Bronchial epithelial cell (primary cell): ENCODE results near the gene PPP3CA. TPM values are rescaled to one million over a fixed set of nuclear protein-coding genes. Genes with fewer than 3 reads are reported as not detected.
A peak's percentile ranks its signal among the peaks of the same experiment; 100 is the strongest.

Source experiments
- DNase-seq: peaks from one replicate; pipeline ENCODE4 v3.0.0-alpha.2; 2010; ENCODE audit warnings: low read depth
- FAIRE-seq: peaks from 2 replicates; lab custom pipeline; 2011; peaks lifted over from hg19 to GRCh38; lab: Jason Lieb, UNC
- H3K27me3 ChIP-seq: 2 replicates; pipeline ENCODE4 v1.5.1; 2011; ENCODE audit warnings: low read length; ENCODE audit not compliant: control insufficient read depth, insufficient read depth
- H3K36me3 ChIP-seq: 2 replicates; pipeline ENCODE4 v1.5.1; 2011; ENCODE audit warnings: low read length; ENCODE audit not compliant: control insufficient read depth, insufficient read depth
- H3K4me3 ChIP-seq: 2 replicates; pipeline ENCODE4 v1.5.1; 2011; ENCODE audit warnings: mild to moderate bottlenecking, low read depth, low read length, control low read depth
- total RNA-seq: library from RNA; depleted of rRNA; stranded (reverse); fragments of >200 nt; gene quantifications from 2 replicates; pipeline ENCODE4 v1.2.1, GENCODE V29; 2014
- TF ChIP-seq, protein P1 (sequence below): IDR thresholded peaks from 2 replicates; pipeline ENCODE4 v1.5.1; 2011; ENCODE audit warnings: mild to moderate bottlenecking, moderate library complexity, low read length, control low read depth, inconsistent platforms; ENCODE audit not compliant: insufficient read depth, severe bottlenecking

PPP3CA gene
- total RNA-seq, 1 donor from 2014 or later = 48.2 TPM

DNA sequence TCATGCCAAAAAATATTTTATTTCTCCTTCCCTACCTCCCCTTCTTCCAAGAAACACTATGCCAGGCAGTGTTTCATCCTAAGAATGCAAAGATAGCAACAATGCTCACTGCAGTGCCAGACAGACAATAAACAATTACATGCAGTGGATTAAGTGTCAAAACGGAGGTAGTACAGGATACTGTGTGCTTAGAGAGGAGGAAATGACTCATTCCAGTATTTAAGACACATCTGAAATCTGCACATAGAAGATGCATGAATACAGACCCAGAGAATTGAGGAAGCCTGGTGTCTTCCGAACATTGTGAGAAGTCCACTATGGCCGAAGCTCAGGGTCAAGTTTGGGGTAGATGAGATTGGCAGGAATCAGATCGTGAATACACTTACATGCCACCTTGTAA lies 326.4 kb downstream of the PPP3CA start:
- no peaks in the 10 kb centered on the region for H3K36me3 ChIP-seq
- no peak overlapping the region for H3K4me3 ChIP-seq
- TF ChIP-seq, protein P1, sequence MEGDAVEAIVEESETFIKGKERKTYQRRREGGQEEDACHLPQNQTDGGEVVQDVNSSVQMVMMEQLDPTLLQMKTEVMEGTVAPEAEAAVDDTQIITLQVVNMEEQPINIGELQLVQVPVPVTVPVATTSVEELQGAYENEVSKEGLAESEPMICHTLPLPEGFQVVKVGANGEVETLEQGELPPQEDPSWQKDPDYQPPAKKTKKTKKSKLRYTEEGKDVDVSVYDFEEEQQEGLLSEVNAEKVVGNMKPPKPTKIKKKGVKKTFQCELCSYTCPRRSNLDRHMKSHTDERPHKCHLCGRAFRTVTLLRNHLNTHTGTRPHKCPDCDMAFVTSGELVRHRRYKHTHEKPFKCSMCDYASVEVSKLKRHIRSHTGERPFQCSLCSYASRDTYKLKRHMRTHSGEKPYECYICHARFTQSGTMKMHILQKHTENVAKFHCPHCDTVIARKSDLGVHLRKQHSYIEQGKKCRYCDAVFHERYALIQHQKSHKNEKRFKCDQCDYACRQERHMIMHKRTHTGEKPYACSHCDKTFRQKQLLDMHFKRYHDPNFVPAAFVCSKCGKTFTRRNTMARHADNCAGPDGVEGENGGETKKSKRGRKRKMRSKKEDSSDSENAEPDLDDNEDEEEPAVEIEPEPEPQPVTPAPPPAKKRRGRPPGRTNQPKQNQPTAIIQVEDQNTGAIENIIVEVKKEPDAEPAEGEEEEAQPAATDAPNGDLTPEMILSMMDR = no peak
- FAIRE-seq (no peak), DNase-seq (peak; percentile 84)
- H3K27me3 ChIP-seq = no peaks in the 10 kb centered on the region

- no peaks in the 10 kb centered on the region for H3K27me3 ChIP-seq
- H3K36me3 ChIP-seq = no peaks in the 10 kb centered on the region
- DNase-seq (peak; percentile 85), FAIRE-seq (no peak)
- TF ChIP-seq, protein P1 = no peak
- no peak overlapping the region for H3K4me3 ChIP-seq
Measured at GRCh38 chr4:101019941-101020401, 327.4 kb downstream of the PPP3CA start.

GRCh38 chr4:101019313-101019712 lies 328.0 kb downstream of the PPP3CA start:
- TF ChIP-seq, protein P1 = no peak
- no peak for FAIRE-seq
- Histone ChIP-seq H3K4me3 (no peak overlapping the region), H3K36me3 (no peaks in the 10 kb centered on the region), H3K27me3 (no peaks in the 10 kb centered on the region)
- no peak for DNase-seq

- no peak overlapping the region for H3K4me3 ChIP-seq
- H3K36me3 ChIP-seq = no peaks in the 10 kb centered on the region
- FAIRE-seq (no peak), DNase-seq (no peak)
- no peaks in the 10 kb centered on the region for H3K27me3 ChIP-seq
- TF ChIP-seq, protein P1 = no peak
Measured at GRCh38 chr4:101018836-101019235, 328.5 kb downstream of the PPP3CA start.

DNA sequence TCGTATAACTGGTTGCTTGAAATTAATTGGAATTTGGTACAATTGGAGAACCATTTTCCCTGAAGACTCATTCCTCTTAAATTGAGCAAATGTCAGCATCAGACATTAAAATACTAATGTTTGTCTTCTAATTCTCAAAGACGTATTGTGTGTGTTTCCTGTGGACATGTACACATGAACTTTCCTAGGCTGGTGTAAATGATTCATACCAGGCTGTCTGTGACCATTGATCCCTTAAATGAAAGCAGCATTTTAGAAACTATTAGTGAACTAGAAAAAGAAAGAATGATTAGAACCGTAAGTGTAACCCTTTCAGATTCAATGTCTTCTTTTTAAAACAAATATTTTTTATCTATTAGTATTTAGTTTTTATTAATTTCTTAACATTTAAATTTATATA lies 332.9 kb downstream of the PPP3CA start:
- Histone ChIP-seq H3K36me3 (no peaks in the 10 kb centered on the region), H3K4me3 (no peak overlapping the region), H3K27me3 (no peaks in the 10 kb centered on the region)
- DNase-seq (no peak), FAIRE-seq (no peak)
- TF ChIP-seq, protein P1 = no peak

GRCh38 chr4:101010987-101011386 lies 336.3 kb downstream of the PPP3CA start:
- FAIRE-seq (no peak), DNase-seq (peak; percentile 26)
- Histone ChIP-seq H3K36me3 (no peaks in the 10 kb centered on the region), H3K4me3 (no peak overlapping the region), H3K27me3 (no peaks in the 10 kb centered on the region)
- TF ChIP-seq, protein P1 = no peak
